Muscle of leg (tissue), 11 donors: ENCODE measurements around the gene PC. TPM values are rescaled to one million over a fixed set of nuclear protein-coding genes. Genes with fewer than 3 reads are reported as not detected.

Source experiments
- DNase-seq: peaks from one replicate; pipeline ENCODE4 v3.0.0; 2013
- H3K27ac ChIP-seq: one replicate; pipeline ENCODE4 v1.5.1; 2013; ENCODE audit warnings: mild to moderate bottlenecking, low read length, control low read depth
- H3K27me3 ChIP-seq: one replicate; pipeline ENCODE4 v1.6.1; 2013; ENCODE audit warnings: low read length; ENCODE audit not compliant: control insufficient read depth, insufficient read depth
- H3K36me3 ChIP-seq: one replicate; pipeline ENCODE4 v1.6.1; 2013; ENCODE audit warnings: low read length; ENCODE audit not compliant: control insufficient read depth, insufficient read depth
- H3K4me1 ChIP-seq: one replicate; pipeline ENCODE4 v1.6.1; 2013; ENCODE audit warnings: low read length; ENCODE audit not compliant: control insufficient read depth, insufficient read depth
- H3K4me3 ChIP-seq: one replicate; pipeline ENCODE4 v1.5.1; 2013; ENCODE audit warnings: low read length, control low read depth
- H3K9me3 ChIP-seq: replicated peaks from 2 replicates; pipeline ENCODE4 v1.6.1; 2013; ENCODE audit warnings: low read depth, low read length; ENCODE audit not compliant: control insufficient read depth
- WGBS: methylation state at CpG from one replicate; pipeline ENCODE4 v1.1.5; 2013; ENCODE audit warnings: missing lambda C conversion rate; ENCODE audit not compliant: insufficient coverage; 5-methylcytosine and 5-hydroxymethylcytosine counted together
- polyA plus RNA-seq, 8 donors: library from polyadenylated mRNA; unstranded; fragments of 120-200 nt; gene quantifications; one replicate each; pipeline versions ENCODE4 v1.2.1 to v1.2.3, GENCODE V29; 2013; ENCODE audit warnings: inconsistent platforms in 1 of 8, low replicate concordance in 1 of 8; ENCODE audit not compliant: insufficient read length in 8 of 8, insufficient read depth in 1 of 8
- total RNA-seq: library from RNA; stranded (reverse); fragments of 120-200 nt; gene quantifications from one replicate; pipeline ENCODE4 v1.2.4, GENCODE V29; 2013

Gene PC
- total and polyA plus RNA-seq, 9 donors, result 10.0 to 30.9 (median 18.8) TPM

GRCh38 chr11:66880496-66881450, 77.4 kb downstream of the PC start:
- no peaks in the 10 kb centered on the region for H3K27me3 ChIP-seq
- no peaks in the 10 kb centered on the region for H3K9me3 ChIP-seq
- H3K27ac ChIP-seq, result no peak overlapping the region
- H3K4me3 ChIP-seq, result no peak overlapping the region
- no peaks in the 10 kb centered on the region for H3K36me3 ChIP-seq
- peaks cover 72% of the 10 kb centered on the region for H3K4me1 ChIP-seq
- DNase-seq, result no peak
- 50% methylated on average over 10 of the region's 14 CpGs for WGBS

- Histone ChIP-seq H3K27me3 (no peaks in the 10 kb centered on the region), H3K36me3 (no peaks in the 10 kb centered on the region), H3K9me3 (no peaks in the 10 kb centered on the region), H3K4me1 (peaks cover 72% of the 10 kb centered on the region), H3K27ac (no peak overlapping the region), H3K4me3 (no peak overlapping the region)
- DNase-seq, result no peak
- WGBS, result 91% methylated on average over 3 of the region's 8 CpGs
Observed at GRCh38 chr11:66879999-66880398, 78.2 kb downstream of the PC start.

GRCh38 chr11:66879583-66879982, 78.6 kb downstream of the PC start:
- Histone ChIP-seq H3K4me3 (no peak overlapping the region), H3K9me3 (no peaks in the 10 kb centered on the region), H3K4me1 (peaks cover 72% of the 10 kb centered on the region), H3K27me3 (no peaks in the 10 kb centered on the region), H3K27ac (no peak overlapping the region), H3K36me3 (no peaks in the 10 kb centered on the region)
- 59% methylated on average over 8 of the region's 9 CpGs for WGBS
- DNase-seq, result no peak

- Histone ChIP-seq H3K9me3 (no peaks in the 10 kb centered on the region), H3K4me3 (no peak overlapping the region), H3K36me3 (no peaks in the 10 kb centered on the region), H3K27ac (no peak overlapping the region), H3K27me3 (no peaks in the 10 kb centered on the region), H3K4me1 (peaks cover 72% of the 10 kb centered on the region)
- 79% methylated on average over 5 of the region's 7 CpGs for WGBS
- no peak for DNase-seq
Observed at GRCh38 chr11:66879000-66879399, 79.2 kb downstream of the PC start.

GRCh38 chr11:66878474-66878873, 79.7 kb downstream of the PC start:
- Histone ChIP-seq H3K27ac (no peak overlapping the region), H3K9me3 (no peaks in the 10 kb centered on the region), H3K36me3 (no peaks in the 10 kb centered on the region), H3K4me1 (peaks cover 70% of the 10 kb centered on the region), H3K27me3 (no peaks in the 10 kb centered on the region), H3K4me3 (no peak overlapping the region)
- WGBS, result 55% methylated on average over 7 of the region's 12 CpGs
- no peak for DNase-seq

- WGBS, result 74% methylated on average over 4 of the region's 9 CpGs
- DNase-seq, result no peak
- Histone ChIP-seq H3K9me3 (no peaks in the 10 kb centered on the region), H3K27me3 (no peaks in the 10 kb centered on the region), H3K27ac (no peak overlapping the region), H3K36me3 (no peaks in the 10 kb centered on the region), H3K4me3 (no peak overlapping the region), H3K4me1 (peaks cover 63% of the 10 kb centered on the region)
Observed at GRCh38 chr11:66877588-66878385, 80.4 kb downstream of the PC start.

GRCh38 chr11:66875378-66875777, 82.8 kb downstream of the PC start:
- Histone ChIP-seq H3K27me3 (no peaks in the 10 kb centered on the region), H3K36me3 (peaks cover 13% of the 10 kb centered on the region), H3K27ac (no peak overlapping the region), H3K9me3 (no peaks in the 10 kb centered on the region), H3K4me3 (no peak overlapping the region), H3K4me1 (peaks cover 39% of the 10 kb centered on the region)
- DNase-seq, result no peak
- WGBS, result 74% methylated on average over 11 of the region's 13 CpGs

- H3K4me1 ChIP-seq, result peaks cover 27% of the 10 kb centered on the region
- H3K27me3 ChIP-seq, result no peaks in the 10 kb centered on the region
- no peak for DNase-seq
- no peaks in the 10 kb centered on the region for H3K9me3 ChIP-seq
- 100% methylated on average over 1 of the region's 6 CpGs for WGBS
- no peak overlapping the region for H3K4me3 ChIP-seq
- H3K27ac ChIP-seq, result no peak overlapping the region
- peaks cover 16% of the 10 kb centered on the region for H3K36me3 ChIP-seq
Observed at GRCh38 chr11:66874232-66874631, 84.0 kb downstream of the PC start.

- no peak overlapping the region for H3K4me3 ChIP-seq
- peaks cover 20% of the 10 kb centered on the region for H3K4me1 ChIP-seq
- no peak overlapping the region for H3K27ac ChIP-seq
- H3K36me3 ChIP-seq, result peaks cover 16% of the 10 kb centered on the region
- no peak for DNase-seq
- no peaks in the 10 kb centered on the region for H3K9me3 ChIP-seq
- WGBS, result 92% methylated on average over 17 of the region's 18 CpGs
- H3K27me3 ChIP-seq, result no peaks in the 10 kb centered on the region
Observed at GRCh38 chr11:66871521-66871901, 86.7 kb downstream of the PC start.
